Measurements from ENCODE around the gene SEMA6B. TPM values are rescaled to one million over a fixed set of nuclear protein-coding genes. Genes with fewer than 3 reads are reported as not detected.

Gene SEMA6B
- total and polyA plus RNA-seq, 12 donors: 3.1 to 59.2 (median 27.2) TPM

DNA sequence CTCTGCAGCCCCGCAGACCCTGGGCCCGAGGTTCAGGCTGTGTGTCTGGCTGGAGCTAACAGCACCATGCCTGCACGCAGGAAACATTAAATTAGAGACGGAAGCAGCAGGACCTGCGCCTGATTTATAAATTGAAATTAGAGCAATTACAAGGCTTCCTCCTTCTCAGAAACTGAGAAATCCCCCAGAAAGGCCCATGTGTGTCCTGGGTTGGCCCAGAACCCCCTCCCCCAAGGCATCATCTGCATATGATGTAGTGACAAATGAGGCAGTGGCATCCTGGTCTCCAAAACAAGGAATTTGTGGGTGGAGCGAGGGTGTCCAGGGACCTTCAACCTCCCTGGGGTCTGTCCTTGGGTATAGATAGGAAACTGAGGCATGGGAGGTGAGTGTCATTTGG lies 27.2 kb upstream of the SEMA6B start:
- peaks cover 13 to 15% of the 10 kb centered on the region in 2 donors for H3K4me1 ChIP-seq (replicated peaks in 1 of 2)
- no peak overlapping the region for H3K27ac ChIP-seq
- H3K4me3 ChIP-seq: no peak overlapping the region
- H3K27me3 ChIP-seq: no peaks in the 10 kb centered on the region
- no peaks in the 10 kb centered on the region for H3K9me3 ChIP-seq (replicated peaks in 1 of 3)
- intact Hi-C loops (cut with DNase I): no loop called here
- no peak for TF ChIP-seq POLR2A (IDR thresholded peaks at IDR 0.05)
- TF ChIP-seq, protein P1, sequence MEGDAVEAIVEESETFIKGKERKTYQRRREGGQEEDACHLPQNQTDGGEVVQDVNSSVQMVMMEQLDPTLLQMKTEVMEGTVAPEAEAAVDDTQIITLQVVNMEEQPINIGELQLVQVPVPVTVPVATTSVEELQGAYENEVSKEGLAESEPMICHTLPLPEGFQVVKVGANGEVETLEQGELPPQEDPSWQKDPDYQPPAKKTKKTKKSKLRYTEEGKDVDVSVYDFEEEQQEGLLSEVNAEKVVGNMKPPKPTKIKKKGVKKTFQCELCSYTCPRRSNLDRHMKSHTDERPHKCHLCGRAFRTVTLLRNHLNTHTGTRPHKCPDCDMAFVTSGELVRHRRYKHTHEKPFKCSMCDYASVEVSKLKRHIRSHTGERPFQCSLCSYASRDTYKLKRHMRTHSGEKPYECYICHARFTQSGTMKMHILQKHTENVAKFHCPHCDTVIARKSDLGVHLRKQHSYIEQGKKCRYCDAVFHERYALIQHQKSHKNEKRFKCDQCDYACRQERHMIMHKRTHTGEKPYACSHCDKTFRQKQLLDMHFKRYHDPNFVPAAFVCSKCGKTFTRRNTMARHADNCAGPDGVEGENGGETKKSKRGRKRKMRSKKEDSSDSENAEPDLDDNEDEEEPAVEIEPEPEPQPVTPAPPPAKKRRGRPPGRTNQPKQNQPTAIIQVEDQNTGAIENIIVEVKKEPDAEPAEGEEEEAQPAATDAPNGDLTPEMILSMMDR (IDR thresholded peaks at IDR 0.05): no peak
- 76 to 89% (median 83%) methylated on average over 3 to 6 of the region's 6 CpGs for WGBS, 4 donors
- no peaks in the 10 kb centered on the region for H3K36me3 ChIP-seq (replicated peaks in 1 of 2)
- no peak for DNase-seq

GRCh38 chr19:4586245-4586644 lies 26.8 kb upstream of the SEMA6B start:
- Histone ChIP-seq H3K27ac (no peak overlapping the region), H3K4me1 (replicated peaks in 1 of 2) (peaks cover 13 to 15% of the 10 kb centered on the region in 2 donors), H3K9me3 (replicated peaks in 1 of 3) (no peaks in the 10 kb centered on the region), H3K27me3 (no peaks in the 10 kb centered on the region), H3K36me3 (replicated peaks in 1 of 2) (no peaks in the 10 kb centered on the region), H3K4me3 (no peak overlapping the region)
- TF ChIP-seq, protein P1 (IDR thresholded peaks at IDR 0.05): no peak
- no peak for TF ChIP-seq POLR2A (IDR thresholded peaks at IDR 0.05)
- intact Hi-C loops (cut with DNase I): no loop called here
- DNase-seq: no peak
- WGBS, 4 donors: 50 to 87% (median 72%) methylated on average over 6 of the region's 6 CpGs

- Histone ChIP-seq H3K4me1 (replicated peaks in 1 of 2) (peaks cover 13 to 16% of the 10 kb centered on the region in 2 donors), H3K27ac (no peak overlapping the region), H3K9me3 (replicated peaks in 1 of 3) (no peaks in the 10 kb centered on the region), H3K36me3 (replicated peaks in 1 of 2) (no peaks in the 10 kb centered on the region), H3K27me3 (no peaks in the 10 kb centered on the region), H3K4me3 (no peak overlapping the region)
- DNase-seq: no peak
- intact Hi-C loops (cut with DNase I): no loop called here
- TF ChIP-seq, protein P1 (IDR thresholded peaks at IDR 0.05): no peak
- no peak for TF ChIP-seq POLR2A (IDR thresholded peaks at IDR 0.05)
- WGBS, 4 donors: 83 to 95% (median 93%) methylated on average over 1 of the region's 1 CpG; no CpG with 5 or more reads in 1 of the 4 donors
These were observed 26.1 kb upstream of the SEMA6B start for GRCh38 chr19:4585556-4585955.

DNA sequence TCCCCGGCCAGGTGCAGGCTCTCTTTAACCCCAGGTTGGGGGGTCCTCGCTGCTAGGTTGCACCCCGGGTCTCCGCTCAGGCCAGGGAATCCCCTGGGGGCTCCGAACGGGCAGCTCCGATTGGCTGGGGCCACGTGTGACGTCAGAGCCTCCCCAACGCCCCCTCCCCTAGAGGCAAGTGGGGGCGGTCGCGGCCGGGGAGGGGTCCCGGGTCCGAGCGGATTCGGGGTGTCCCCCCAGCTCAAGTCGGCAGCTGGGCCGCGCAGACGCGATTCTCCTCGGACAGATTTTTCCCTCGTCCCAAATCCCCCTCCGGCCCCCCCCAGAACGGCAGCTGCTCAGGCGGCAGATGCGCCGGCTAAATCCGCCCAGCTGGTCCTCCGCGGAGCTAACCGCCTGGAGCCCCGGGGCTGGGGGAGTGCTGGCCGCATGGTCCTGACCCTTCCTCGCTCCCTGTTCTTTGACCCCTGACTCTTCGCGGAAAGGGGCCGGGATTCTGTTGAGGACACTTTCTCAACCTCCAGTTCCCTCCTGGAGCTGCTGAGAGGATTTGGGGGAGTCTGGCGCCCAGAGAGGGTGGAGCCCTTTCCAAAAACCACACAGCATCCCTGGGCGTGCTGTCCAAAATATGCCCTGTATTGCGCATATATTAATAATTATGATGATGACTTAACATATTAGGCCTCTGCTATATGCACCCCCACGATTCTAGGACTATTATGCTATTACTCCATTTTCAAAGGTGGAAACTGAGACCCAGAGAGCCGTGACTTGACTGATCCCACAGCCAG lies 25.4 kb upstream of the SEMA6B start:
- no peak for TF ChIP-seq POLR2A (IDR thresholded peaks at IDR 0.05)
- TF ChIP-seq, protein P1 (IDR thresholded peaks at IDR 0.05): peak in 1 of 6 experiments; percentile 11
- WGBS, 4 donors: 9 to 27% (median 14%) methylated on average over 9 to 45 of the region's 45 CpGs
- peak overlapping the region in 2 of 4 donors; percentile 20 to 65 for H3K4me3 ChIP-seq
- peak overlapping the region in 1 of 5 donors; percentile 53 for H3K27ac ChIP-seq
- intact Hi-C loops (cut with DNase I): no loop called here
- H3K9me3 ChIP-seq (replicated peaks in 1 of 3): no peaks in the 10 kb centered on the region
- H3K4me1 ChIP-seq (replicated peaks in 1 of 2): peaks cover 13 to 21% of the 10 kb centered on the region in 2 donors
- H3K27me3 ChIP-seq: no peaks in the 10 kb centered on the region
- peak in 2 of 7 donors; percentile 30 to 41 for DNase-seq
- no peaks in the 10 kb centered on the region for H3K36me3 ChIP-seq (replicated peaks in 1 of 2)
